Activated CD8-positive, alpha-beta T cell treated with anti-CD3 and anti-CD28 coated beads for 36 hours (primary cell): ENCODE data around the gene ZFP36L1. TPM values are rescaled to one million over a fixed set of nuclear protein-coding genes. Genes with fewer than 3 reads are reported as not detected.

ENCODE experiments used
- ATAC-seq: fragments of 200-7000 bp; cut with Tn5 transposase; one replicate; pipeline ENCODE4 v1.10.0; 2021; ENCODE audit warnings: mild to moderate bottlenecking, moderate library complexity
- CTCF ChIA-PET: fragments of 350-600 bp; sonication (Branson Sonifier 250); formaldehyde crosslinking; loops from one replicate; lab custom pipeline; 2021; ENCODE audit warnings: antibody characterized with exemption; lab: Charles Lee
- POLR2A ChIA-PET: fragments of 350-600 bp; sonication (Branson Sonifier 250); formaldehyde crosslinking; loops from one replicate; lab custom pipeline; 2021; ENCODE audit warnings: antibody characterized with exemption; lab: Charles Lee
- DNase-seq: peaks from one replicate; pipeline ENCODE4 v3.0.0-alpha.2; 2020
- H3K27ac Mint-ChIP-seq: one replicate; pipeline ENCODE4 v1.8.0; 2021; ENCODE audit warnings: mild to moderate bottlenecking, mixed read lengths
- H3K27me3 Mint-ChIP-seq: one replicate; pipeline ENCODE4 v1.8.0; 2021; ENCODE audit warnings: mixed read lengths
- H3K36me3 Mint-ChIP-seq: one replicate; pipeline ENCODE4 v1.8.0; 2021; ENCODE audit warnings: low read depth, mixed read lengths
- H3K4me1 Mint-ChIP-seq: one replicate; pipeline ENCODE4 v1.8.0; 2021; ENCODE audit warnings: low read depth, mixed read lengths
- H3K4me3 Mint-ChIP-seq: one replicate; pipeline ENCODE4 v1.8.0; 2021; ENCODE audit warnings: mild to moderate bottlenecking, moderate library complexity, mixed read lengths
- H3K9me3 Mint-ChIP-seq: one replicate; pipeline ENCODE4 v1.8.0; 2021; ENCODE audit warnings: mixed read lengths
- intact Hi-C: fragments of 100-400 bp; cut with micrococcal nuclease; formaldehyde crosslinking; loops from one replicate; pipeline ENCODE4 v1.10.0; 2022
- total RNA-seq, 2 experiments: library from RNA; stranded (reverse); gene quantifications; one replicate each; pipeline ENCODE4 v1.2.3, GENCODE V29; 2021
- TF ChIP-seq, protein P1 (sequence below): fragments of 200-600 bp; IDR thresholded peaks from one replicate; pipeline ENCODE4 v1.8.0; 2022; ENCODE audit warnings: antibody characterized with exemption, mild to moderate bottlenecking

ZFP36L1 gene
- total RNA-seq, 2 experiments from 2014 or later, result 57.4 to 60.6 TPM

GRCh38 chr14:68741839-68742470 is 50.9 kb downstream of the ZFP36L1 start:
- CTCF ChIA-PET, result interaction anchor here (1.3 kb wide), 1 partner anchor 10 kb away, joined by 3 read pairs; no protein-coding TSS in a partner anchor
- DNase-seq, result no peak
- H3K27me3 Mint-ChIP-seq, result no peaks in the 10 kb centered on the region
- H3K4me1 Mint-ChIP-seq, result peaks cover 6% of the 10 kb centered on the region
- TF ChIP-seq, protein P1, sequence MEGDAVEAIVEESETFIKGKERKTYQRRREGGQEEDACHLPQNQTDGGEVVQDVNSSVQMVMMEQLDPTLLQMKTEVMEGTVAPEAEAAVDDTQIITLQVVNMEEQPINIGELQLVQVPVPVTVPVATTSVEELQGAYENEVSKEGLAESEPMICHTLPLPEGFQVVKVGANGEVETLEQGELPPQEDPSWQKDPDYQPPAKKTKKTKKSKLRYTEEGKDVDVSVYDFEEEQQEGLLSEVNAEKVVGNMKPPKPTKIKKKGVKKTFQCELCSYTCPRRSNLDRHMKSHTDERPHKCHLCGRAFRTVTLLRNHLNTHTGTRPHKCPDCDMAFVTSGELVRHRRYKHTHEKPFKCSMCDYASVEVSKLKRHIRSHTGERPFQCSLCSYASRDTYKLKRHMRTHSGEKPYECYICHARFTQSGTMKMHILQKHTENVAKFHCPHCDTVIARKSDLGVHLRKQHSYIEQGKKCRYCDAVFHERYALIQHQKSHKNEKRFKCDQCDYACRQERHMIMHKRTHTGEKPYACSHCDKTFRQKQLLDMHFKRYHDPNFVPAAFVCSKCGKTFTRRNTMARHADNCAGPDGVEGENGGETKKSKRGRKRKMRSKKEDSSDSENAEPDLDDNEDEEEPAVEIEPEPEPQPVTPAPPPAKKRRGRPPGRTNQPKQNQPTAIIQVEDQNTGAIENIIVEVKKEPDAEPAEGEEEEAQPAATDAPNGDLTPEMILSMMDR, result no peak
- H3K9me3 Mint-ChIP-seq, result peaks cover 8% of the 10 kb centered on the region
- H3K36me3 Mint-ChIP-seq, result no peaks in the 10 kb centered on the region
- no peak overlapping the region for H3K4me3 Mint-ChIP-seq
- H3K27ac Mint-ChIP-seq, result no peak overlapping the region
- ATAC-seq, result no peak
- POLR2A ChIA-PET, result no interaction called here
- intact Hi-C loops, result no loop called here

GRCh38 chr14:68741477-68741791 is 51.4 kb downstream of the ZFP36L1 start:
- DNase-seq (no peak), ATAC-seq (no peak)
- no peaks in the 10 kb centered on the region for H3K36me3 Mint-ChIP-seq
- peaks cover 6% of the 10 kb centered on the region for H3K4me1 Mint-ChIP-seq
- TF ChIP-seq, protein P1, result no peak
- CTCF ChIA-PET, result interaction anchor here (1.3 kb wide), 1 partner anchor 10 kb away, joined by 3 read pairs; no protein-coding TSS in a partner anchor
- H3K4me3 Mint-ChIP-seq, result no peak overlapping the region
- H3K27ac Mint-ChIP-seq, result no peak overlapping the region
- H3K9me3 Mint-ChIP-seq, result peaks cover 8% of the 10 kb centered on the region
- no peaks in the 10 kb centered on the region for H3K27me3 Mint-ChIP-seq
- POLR2A ChIA-PET, result interaction anchor here (1.0 to 1.3 kb wide), 2 partner anchors 16 to 19 kb away, joined by 3 read pairs; no protein-coding TSS in a partner anchor
- intact Hi-C loops, result no loop called here

GRCh38 chr14:68740788-68741476 is 51.9 kb downstream of the ZFP36L1 start:
- Mint-ChIP-seq H3K27me3 (no peaks in the 10 kb centered on the region), H3K36me3 (no peaks in the 10 kb centered on the region), H3K4me1 (peaks cover 10% of the 10 kb centered on the region), H3K9me3 (peaks cover 8% of the 10 kb centered on the region), H3K27ac (no peak overlapping the region), H3K4me3 (no peak overlapping the region)
- ChIA-PET POLR2A (interaction anchor here (1.0 to 1.3 kb wide), 2 partner anchors 16 to 18 kb away, joined by 3 read pairs; no protein-coding TSS in a partner anchor), CTCF (interaction anchor here (0.9 to 1.3 kb wide), 2 partner anchors 11 to 12 kb away, joined by 3 read pairs; no protein-coding TSS in a partner anchor)
- intact Hi-C loops, result no loop called here
- ATAC-seq, result no peak
- no peak for DNase-seq
- TF ChIP-seq, protein P1, result no peak

- no peak overlapping the region for H3K27ac Mint-ChIP-seq
- ChIA-PET CTCF (interaction anchor here (0.9 kb wide), 1 partner anchor 13 kb away, joined by 3 read pairs; no protein-coding TSS in a partner anchor), POLR2A (no interaction called here)
- no peaks in the 10 kb centered on the region for H3K27me3 Mint-ChIP-seq
- H3K4me1 Mint-ChIP-seq, result peaks cover 21% of the 10 kb centered on the region
- ATAC-seq, result no peak
- no peak for DNase-seq
- TF ChIP-seq, protein P1, result no peak
- intact Hi-C loops, result no loop called here
- H3K9me3 Mint-ChIP-seq, result peaks cover 8% of the 10 kb centered on the region
- no peaks in the 10 kb centered on the region for H3K36me3 Mint-ChIP-seq
- H3K4me3 Mint-ChIP-seq, result no peak overlapping the region
These were observed 53.2 kb downstream of the ZFP36L1 start for GRCh38 chr14:68739701-68740100.

GRCh38 chr14:68738559-68738958 is 54.3 kb downstream of the ZFP36L1 start:
- ChIA-PET POLR2A (no interaction called here), CTCF (no interaction called here)
- ATAC-seq, result no peak
- TF ChIP-seq, protein P1, result no peak
- intact Hi-C loops, result no loop called here
- no peaks in the 10 kb centered on the region for H3K27me3 Mint-ChIP-seq
- no peak for DNase-seq
- peaks cover 32% of the 10 kb centered on the region for H3K4me1 Mint-ChIP-seq
- no peak overlapping the region for H3K27ac Mint-ChIP-seq
- no peak overlapping the region for H3K4me3 Mint-ChIP-seq
- H3K36me3 Mint-ChIP-seq, result no peaks in the 10 kb centered on the region
- H3K9me3 Mint-ChIP-seq, result peaks cover 8% of the 10 kb centered on the region
